ENCODE results near the gene HOXD1.

Gene HOXD1

GRCh38 chr2:176240301-176240700, 51.8 kb downstream of the HOXD1 start:
- no peak for DNase-seq (ENCODE audit: low read depth in 3 of 3)

Data from stimulated activated CD4-positive, alpha-beta T cell treated with anti-CD3 and anti-CD28 coated beads, TNF-alpha, amount 100 ng/mL, for 24 hours (primary cell).